ENCODE data around the gene COX7A2L. TPM values are rescaled to one million over a fixed set of nuclear protein-coding genes. Genes with fewer than 3 reads are reported as not detected.

Gene COX7A2L
- total and polyA plus RNA-seq, 2 of the 8 experiments (the other 6 are each of a cell fraction or from before 2014, with no cell fraction given): 85.6 to 114 TPM

DNA sequence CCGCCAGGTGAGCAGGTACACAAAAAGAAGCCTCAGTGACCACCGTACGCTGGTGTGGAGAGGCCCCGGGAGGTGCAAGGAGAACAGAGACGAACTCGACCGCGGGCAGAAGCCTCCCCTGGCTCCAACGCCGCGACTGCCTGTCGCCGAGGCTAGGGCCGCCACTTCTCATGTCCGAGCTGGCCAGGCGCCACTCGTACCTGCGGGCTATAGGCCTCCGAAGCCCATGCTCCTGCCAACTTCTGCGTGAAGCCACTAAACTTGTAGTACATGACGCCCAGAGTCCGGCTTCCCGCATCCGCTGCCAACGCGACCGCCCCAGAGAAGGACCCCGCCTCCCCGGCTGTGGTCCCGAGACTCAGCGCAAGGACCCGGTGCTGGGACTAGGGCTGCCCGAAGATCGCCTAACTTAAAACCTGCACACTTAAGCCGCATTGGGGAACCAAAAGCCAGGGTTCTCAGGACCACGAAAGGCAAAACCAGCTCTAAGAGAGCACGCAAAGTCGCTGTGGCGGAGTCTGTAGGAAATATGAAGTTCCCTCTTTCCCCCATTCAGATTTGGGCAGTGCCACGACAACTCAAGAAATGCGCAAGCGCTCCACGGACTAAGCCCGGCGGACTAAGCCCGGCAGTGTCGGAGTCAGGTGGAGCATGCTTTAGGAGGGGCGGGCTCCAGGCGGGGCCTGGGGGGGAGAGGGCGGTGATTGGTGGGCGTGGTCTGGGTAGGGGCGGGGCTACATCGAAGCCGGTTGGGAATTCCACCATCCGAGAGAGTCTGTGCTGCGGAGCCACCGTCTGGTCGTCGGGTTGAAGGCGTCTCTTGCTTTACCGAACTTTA lies at the start of gene COX7A2L (continued):
- TF ChIP-seq EP300 (IDR thresholded peaks at IDR 0.05; ENCODE audit: borderline replicate concordance in 1 of 2, low read depth in 2 of 2, low read length in 2 of 2): peak in 1 of 2 experiments; percentile 19; a peak in 1 of 3 replicates
- TF ChIP-seq ATF2 (IDR thresholded peaks at IDR 0.05; ENCODE audit: low read length): no peak
- peak; percentile 82 for TF ChIP-seq KDM5A (IDR thresholded peaks at IDR 0.05; ENCODE audit: low read length)
- TF ChIP-seq BCL11A (IDR thresholded peaks at IDR 0.05; ENCODE audit: low read depth in 2 of 2, low read length in 2 of 2): no peak
- peak; percentile 32 to 42; a peak in 3 of 4 replicates for TF ChIP-seq RAD21 (IDR thresholded peaks at IDR 0.05 in 1 of 2, conservative IDR thresholded peaks at IDR 0.05 in 1 of 2; ENCODE audit: low read depth in 2 of 2, low read length in 2 of 2)
- 0 out of 2 replicates have a peak, but pooled peaks have one; percentile 3 for TF ChIP-seq YY1 (IDR thresholded peaks at IDR 0.05; ENCODE audit: low read depth, low read length)
- TF ChIP-seq CREB1 (IDR thresholded peaks at IDR 0.05): peak; percentile 91
- no peak for TF ChIP-seq SUZ12 (IDR thresholded peaks at IDR 0.05; ENCODE audit: low read length)
- TF ChIP-seq TAF1 (IDR thresholded peaks at IDR 0.05; ENCODE audit: low read depth, low read length): peak; percentile 80
- TF ChIP-seq HDAC6 (IDR thresholded peaks at IDR 0.05; ENCODE audit: low read depth, low read length): no peak

Measured in H1 (cell line).